Prostate gland (tissue), 2 donors: ENCODE measurements around the gene RET. TPM values are rescaled to one million over a fixed set of nuclear protein-coding genes. Genes with fewer than 3 reads are reported as not detected.

Experiments
- DNase-seq: peaks from one replicate; pipeline ENCODE4 v3.0.0-alpha.2; 2019; ENCODE audit warnings: low spot score
- H3K27ac ChIP-seq, 2 donors: fragments of 200-600 bp; sonication (generic); 2 replicates each; pipeline ENCODE4 v1.5.1; 2017 to 2019
- H3K27me3 ChIP-seq: fragments of 200-600 bp; sonication (generic); replicated peaks from 2 replicates; pipeline ENCODE4 v1.5.1; 2019; ENCODE audit not compliant: insufficient read depth
- H3K36me3 ChIP-seq, 2 donors: fragments of 200-600 bp; sonication (generic); 1 replicate in 1 of 2; 2 replicates in 1 of 2; pipeline versions ENCODE4 v1.5.1 to v1.8.1; 2017 to 2019
- H3K4me1 ChIP-seq: fragments of 200-600 bp; sonication (generic); replicated peaks from 2 replicates; pipeline ENCODE4 v1.5.1; 2019
- H3K4me3 ChIP-seq, 2 donors: fragments of 200-600 bp; sonication (generic); 2 replicates each; pipeline ENCODE4 v1.5.1; 2017 to 2019
- H3K9me3 ChIP-seq: fragments of 200-600 bp; sonication (generic); 2 replicates; pipeline ENCODE4 v1.5.1; 2017
- POLR2A ChIP-seq: fragments of 450-650 bp; IDR thresholded peaks from one replicate; pipeline ENCODE4 v1.6.1; 2016; ENCODE audit warnings: antibody characterized with exemption, mild to moderate bottlenecking
- POLR2AphosphoS5 ChIP-seq: sonication (generic); formaldehyde crosslinking; IDR thresholded peaks from one replicate; pipeline ENCODE4 v1.6.1; 2017; ENCODE audit warnings: antibody characterized with exemption
- WGBS: methylation state at CpG from one replicate; pipeline ENCODE4 v1.1.5; 2018; 5-methylcytosine and 5-hydroxymethylcytosine counted together
- intact Hi-C: fragments of 100-400 bp; cut with DNase I; formaldehyde crosslinking; loops from one replicate; pipeline ENCODE4 v1.14.2; 2022
- total RNA-seq, 2 donors: library from RNA; depleted of rRNA; stranded (reverse); fragments of >200 nt; gene quantifications; one replicate each; pipeline ENCODE4 v1.1.0, GENCODE V29; 2016
- TF ChIP-seq, protein P1 (sequence below), 4 experiments: fragments of 200-600 bp in 2 of 4; fragments of 450-650 bp in 2 of 4; sonication (generic) in 2 of 4; IDR thresholded peaks; 1 replicate in 3 of 4; 2 replicates in 1 of 4; pipeline ENCODE4 v1.5.1; 2016 to 2019; ENCODE audit warnings: antibody characterized with exemption in 4 of 4, mild to moderate bottlenecking in 2 of 4, moderate library complexity in 2 of 4

Gene RET
- total RNA-seq, 2 donors from 2014 or later, result 3.6 to 8.7 TPM

GRCh38 chr10:43079856-43080255, 3.0 kb downstream of the RET start:
- H3K4me1 ChIP-seq, result no peaks in the 10 kb centered on the region
- WGBS, result 80% methylated on average over 3 of the region's 3 CpGs
- peaks cover 7% of the 10 kb centered on the region for H3K27me3 ChIP-seq
- no peaks in the 10 kb centered on the region for H3K9me3 ChIP-seq
- DNase-seq, result no peak
- no peaks in the 10 kb centered on the region for H3K36me3 ChIP-seq
- TF ChIP-seq POLR2AphosphoS5 (no peak), POLR2A (no peak)
- TF ChIP-seq, protein P1, sequence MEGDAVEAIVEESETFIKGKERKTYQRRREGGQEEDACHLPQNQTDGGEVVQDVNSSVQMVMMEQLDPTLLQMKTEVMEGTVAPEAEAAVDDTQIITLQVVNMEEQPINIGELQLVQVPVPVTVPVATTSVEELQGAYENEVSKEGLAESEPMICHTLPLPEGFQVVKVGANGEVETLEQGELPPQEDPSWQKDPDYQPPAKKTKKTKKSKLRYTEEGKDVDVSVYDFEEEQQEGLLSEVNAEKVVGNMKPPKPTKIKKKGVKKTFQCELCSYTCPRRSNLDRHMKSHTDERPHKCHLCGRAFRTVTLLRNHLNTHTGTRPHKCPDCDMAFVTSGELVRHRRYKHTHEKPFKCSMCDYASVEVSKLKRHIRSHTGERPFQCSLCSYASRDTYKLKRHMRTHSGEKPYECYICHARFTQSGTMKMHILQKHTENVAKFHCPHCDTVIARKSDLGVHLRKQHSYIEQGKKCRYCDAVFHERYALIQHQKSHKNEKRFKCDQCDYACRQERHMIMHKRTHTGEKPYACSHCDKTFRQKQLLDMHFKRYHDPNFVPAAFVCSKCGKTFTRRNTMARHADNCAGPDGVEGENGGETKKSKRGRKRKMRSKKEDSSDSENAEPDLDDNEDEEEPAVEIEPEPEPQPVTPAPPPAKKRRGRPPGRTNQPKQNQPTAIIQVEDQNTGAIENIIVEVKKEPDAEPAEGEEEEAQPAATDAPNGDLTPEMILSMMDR (IDR thresholded peaks at IDR 0.05), result no peak
- intact Hi-C loops, result no loop called here
- H3K27ac ChIP-seq, result no peak overlapping the region
- H3K4me3 ChIP-seq, result no peak overlapping the region

- TF ChIP-seq POLR2A (no peak), POLR2AphosphoS5 (no peak)
- TF ChIP-seq, protein P1 (IDR thresholded peaks at IDR 0.05), result no peak
- no peak for DNase-seq
- WGBS, result 90% methylated on average over 3 of the region's 4 CpGs
- intact Hi-C loops, result no loop called here
- no peak overlapping the region for H3K27ac ChIP-seq
- H3K27me3 ChIP-seq, result no peaks in the 10 kb centered on the region
- no peaks in the 10 kb centered on the region for H3K9me3 ChIP-seq
- H3K36me3 ChIP-seq, result no peaks in the 10 kb centered on the region
- H3K4me1 ChIP-seq, result no peaks in the 10 kb centered on the region
- no peak overlapping the region for H3K4me3 ChIP-seq
These were observed 5.2 kb downstream of the RET start for GRCh38 chr10:43082087-43082486.

DNA sequence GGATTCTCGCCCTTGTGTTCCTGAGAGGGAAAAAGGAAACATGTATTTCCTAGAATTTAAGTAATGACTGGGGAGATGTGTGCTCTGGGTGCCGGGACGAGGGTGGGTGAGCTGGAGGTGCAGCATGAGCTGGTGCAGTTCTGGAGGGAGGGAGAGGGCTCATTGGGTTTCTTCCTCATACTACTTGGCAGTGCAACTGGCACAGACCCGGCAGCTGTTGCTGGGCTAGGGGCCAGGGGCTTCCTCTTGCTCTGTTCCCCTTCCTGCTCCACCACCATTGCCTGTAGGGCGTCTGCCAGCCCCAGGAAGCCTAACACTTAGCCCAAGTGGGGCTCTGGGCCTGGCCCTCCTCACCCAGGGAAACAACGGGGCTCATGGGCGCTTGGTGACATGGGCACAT, 5.9 kb downstream of the RET start:
- TF ChIP-seq, protein P1 (IDR thresholded peaks at IDR 0.05), result no peak
- TF ChIP-seq POLR2A (no peak), POLR2AphosphoS5 (no peak)
- WGBS, result 54% methylated on average over 7 of the region's 7 CpGs
- no peak overlapping the region for H3K4me3 ChIP-seq
- H3K9me3 ChIP-seq, result no peaks in the 10 kb centered on the region
- intact Hi-C loops, result no loop called here
- H3K4me1 ChIP-seq, result no peaks in the 10 kb centered on the region
- H3K27me3 ChIP-seq, result no peaks in the 10 kb centered on the region
- H3K27ac ChIP-seq, result no peak overlapping the region
- no peak for DNase-seq
- no peaks in the 10 kb centered on the region for H3K36me3 ChIP-seq

GRCh38 chr10:43083764-43084163, 6.9 kb downstream of the RET start:
- 55% methylated on average over 5 of the region's 5 CpGs for whole genome bisulfite sequencing
- TF ChIP-seq, protein P1 (IDR thresholded peaks at IDR 0.05), result no peak
- TF ChIP-seq POLR2AphosphoS5 (no peak), POLR2A (no peak)
- no peak overlapping the region for H3K27ac ChIP-seq
- no peaks in the 10 kb centered on the region for H3K4me1 ChIP-seq
- no peak overlapping the region for H3K4me3 ChIP-seq
- no peaks in the 10 kb centered on the region for H3K36me3 ChIP-seq
- DNase-seq, result no peak
- no peaks in the 10 kb centered on the region for H3K27me3 ChIP-seq
- intact Hi-C loops, result no loop called here
- no peaks in the 10 kb centered on the region for H3K9me3 ChIP-seq

DNA sequence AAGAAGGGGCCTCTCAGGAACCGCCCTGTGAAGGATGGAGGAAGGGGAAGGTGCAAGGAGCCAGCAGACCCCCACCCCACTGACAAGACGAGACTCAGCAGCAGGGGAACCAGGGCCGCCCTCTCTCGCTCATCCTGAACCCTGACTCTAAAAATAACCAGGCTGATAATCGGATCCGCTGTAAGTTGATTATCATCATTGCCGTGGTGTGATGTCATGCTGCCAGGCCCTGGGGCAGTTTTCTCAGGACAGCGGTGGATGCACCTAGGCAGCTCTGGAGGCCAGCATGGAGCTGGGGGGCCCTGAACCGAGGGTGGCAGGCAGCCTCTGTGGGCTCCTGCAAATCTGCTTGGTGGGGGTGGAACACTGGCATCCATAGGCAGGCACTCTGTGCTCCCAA, 7.9 kb downstream of the RET start:
- Histone ChIP-seq H3K4me3 (no peak overlapping the region), H3K9me3 (no peaks in the 10 kb centered on the region), H3K4me1 (no peaks in the 10 kb centered on the region), H3K27ac (no peak overlapping the region), H3K36me3 (no peaks in the 10 kb centered on the region), H3K27me3 (no peaks in the 10 kb centered on the region)
- intact Hi-C loops, result no loop called here
- no peak for DNase-seq
- 76% methylated on average over 9 of the region's 9 CpGs for WGBS
- TF ChIP-seq, protein P1 (IDR thresholded peaks at IDR 0.05), result no peak
- TF ChIP-seq POLR2AphosphoS5 (no peak), POLR2A (no peak)
